Fibroblast of lung (primary cell): ENCODE data around the gene GPR42. TPM values are rescaled to one million over a fixed set of nuclear protein-coding genes. Genes with fewer than 3 reads are reported as not detected.

Experiments
- DNase-seq, 2 donors: peaks; one replicate each; pipeline versions ENCODE4 v3.0.0 to v3.0.0-alpha.2; 2010; ENCODE audit warnings: low read depth in 2 of 2
- H2AFZ ChIP-seq: 2 replicates; pipeline ENCODE4 v1.5.1; 2012; ENCODE audit warnings: low read length, control low read depth, inconsistent platforms
- H3K27ac ChIP-seq: 2 replicates; pipeline ENCODE4 v1.5.1; 2011; ENCODE audit warnings: low read length, control low read depth; ENCODE audit not compliant: insufficient read depth
- H3K27me3 ChIP-seq: 2 replicates; pipeline ENCODE4 v1.5.1; 2011; ENCODE audit warnings: mild to moderate bottlenecking, low read length; ENCODE audit not compliant: control insufficient read depth, insufficient read depth
- H3K36me3 ChIP-seq: 2 replicates; pipeline ENCODE4 v1.5.1; 2011; ENCODE audit warnings: low read length; ENCODE audit not compliant: control insufficient read depth, insufficient read depth
- H3K4me1 ChIP-seq: 2 replicates; pipeline ENCODE4 v1.5.1; 2011; ENCODE audit warnings: low read length; ENCODE audit not compliant: control insufficient read depth, insufficient read depth; ENCODE audit errors: extremely low read depth
- H3K4me2 ChIP-seq: 2 replicates; pipeline ENCODE4 v1.5.1; 2011; ENCODE audit warnings: low read length, control low read depth; ENCODE audit not compliant: insufficient read depth; ENCODE audit errors: extremely low read depth
- H3K4me3 ChIP-seq, 4 experiments: fragments of 200-600 bp in 1 of 4; sonication (generic) in 1 of 4; replicated peaks in 1 of 4; 2 replicates each; pipeline ENCODE4 v1.5.1; 2011 to 2016; ENCODE audit warnings: low read length in 4 of 4, low read depth in 3 of 4, mild to moderate bottlenecking in 3 of 4, control low read depth in 2 of 4, inconsistent platforms in 1 of 4, mixed read lengths in 1 of 4; ENCODE audit not compliant: insufficient read depth in 1 of 4; ENCODE audit errors: control extremely low read depth in 1 of 4
- H3K79me2 ChIP-seq: 2 replicates; pipeline ENCODE4 v1.5.1; 2012; ENCODE audit warnings: mild to moderate bottlenecking, low read length, inconsistent platforms; ENCODE audit not compliant: control insufficient read depth, insufficient read depth
- H3K9ac ChIP-seq: 2 replicates; pipeline ENCODE4 v1.5.1; 2011; ENCODE audit warnings: mild to moderate bottlenecking, low read length, control low read depth; ENCODE audit not compliant: insufficient read depth
- H3K9me3 ChIP-seq: 2 replicates; pipeline ENCODE4 v1.5.1; 2012; ENCODE audit warnings: low read depth, low read length; ENCODE audit not compliant: control insufficient read depth, insufficient read depth
- H4K20me1 ChIP-seq: 2 replicates; pipeline ENCODE4 v1.5.1; 2011; ENCODE audit warnings: low read length; ENCODE audit not compliant: control insufficient read depth, insufficient read depth; ENCODE audit errors: extremely low read depth
- CTCF ChIP-seq, 2 donors: IDR thresholded peaks in 1 of 2; conservative IDR thresholded peaks in 1 of 2; 1 replicate in 1 of 2; 2 replicates in 1 of 2; pipeline ENCODE4 v1.5.1; 2011 to 2012; ENCODE audit warnings: low read length in 2 of 2, control low read depth in 1 of 2, inconsistent platforms in 1 of 2, low read depth in 1 of 2, mild to moderate bottlenecking in 1 of 2
- EZH2 ChIP-seq: IDR thresholded peaks from 2 replicates; pipeline ENCODE4 v1.5.1; 2012; ENCODE audit warnings: low read length, control low read depth, mild to moderate bottlenecking; ENCODE audit errors: missing control alignments
- polyA plus RNA-seq, 2 donors: library from polyadenylated mRNA; depleted of rRNA in 1 of 2; stranded (reverse) in 1 of 2; unstranded in 1 of 2; fragments of >200 nt; gene quantifications; 2 replicates each; pipeline ENCODE4 v1.2.1, GENCODE V29; 2011 to 2012; ENCODE audit warnings: missing spikeins in 1 of 2
- total RNA-seq: library from RNA; depleted of rRNA; stranded (reverse); fragments of >200 nt; gene quantifications from 2 replicates; pipeline ENCODE4 v1.2.1, GENCODE V29; 2014

GPR42 gene
- total and polyA plus RNA-seq, 2 donors (not counting 1 experiment from before 2014, with no cell fraction given): not detected

- Histone ChIP-seq H3K4me1 (no peaks in the 10 kb centered on the region), H4K20me1 (no peaks in the 10 kb centered on the region), H3K27me3 (no peaks in the 10 kb centered on the region), H3K9me3 (no peaks in the 10 kb centered on the region), H3K9ac (no peak overlapping the region), H3K36me3 (no peaks in the 10 kb centered on the region), H3K4me2 (no peak overlapping the region), H3K27ac (no peak overlapping the region), H3K79me2 (no peaks in the 10 kb centered on the region), H2AFZ (no peak overlapping the region), H3K4me3 (no peak overlapping the region)
- TF ChIP-seq CTCF (conservative IDR thresholded peaks at IDR 0.05 in 1 of 2, IDR thresholded peaks at IDR 0.05 in 1 of 2; ENCODE audit: low read depth in 1 of 2, low read length in 2 of 2) (no peak), EZH2 (no peak)
- DNase-seq: no peak
These were observed 29.2 kb upstream of the GPR42 start for GRCh38 chr19:35341565-35342225.

- Histone ChIP-seq H3K27me3 (no peaks in the 10 kb centered on the region), H3K9me3 (no peaks in the 10 kb centered on the region), H3K36me3 (no peaks in the 10 kb centered on the region), H4K20me1 (no peaks in the 10 kb centered on the region), H3K79me2 (no peaks in the 10 kb centered on the region), H3K27ac (no peak overlapping the region), H3K4me1 (no peaks in the 10 kb centered on the region), H3K9ac (no peak overlapping the region), H2AFZ (no peak overlapping the region), H3K4me2 (no peak overlapping the region), H3K4me3 (no peak overlapping the region)
- no peak for DNase-seq
- TF ChIP-seq EZH2: no peak
These were observed 28.4 kb upstream of the GPR42 start for GRCh38 chr19:35342430-35342829.

- no peaks in the 10 kb centered on the region for H4K20me1 ChIP-seq
- H3K27ac ChIP-seq: no peak overlapping the region
- no peaks in the 10 kb centered on the region for H3K36me3 ChIP-seq
- no peak for TF ChIP-seq CTCF (conservative IDR thresholded peaks at IDR 0.05 in 1 of 2, IDR thresholded peaks at IDR 0.05 in 1 of 2; ENCODE audit: low read depth in 1 of 2, low read length in 2 of 2)
- TF ChIP-seq EZH2: no peak
- H3K4me1 ChIP-seq: no peaks in the 10 kb centered on the region
- no peak overlapping the region for H3K4me3 ChIP-seq
- no peak overlapping the region for H3K9ac ChIP-seq
- H3K9me3 ChIP-seq: no peaks in the 10 kb centered on the region
- H2AFZ ChIP-seq: no peak overlapping the region
- no peak overlapping the region for H3K4me2 ChIP-seq
- no peaks in the 10 kb centered on the region for H3K27me3 ChIP-seq
- no peaks in the 10 kb centered on the region for H3K79me2 ChIP-seq
- no peak for DNase-seq
These were observed 26.3 kb upstream of the GPR42 start for GRCh38 chr19:35344511-35345031.
